GM18907 (cell line): Measurements from ENCODE around the gene POMC.
"Not testable (repeated sequence)": the region's sequence is repeated elsewhere in the genome, so short reads cannot be mapped to it uniquely, and the experiment has no call there.

Source experiments
- ATAC-seq: cut with Tn5 transposase; IDR thresholded peaks from one replicate; pipeline ENCODE4 v1.9.1; 2021; ENCODE audit warnings: mild to moderate bottlenecking, moderate library complexity; ENCODE audit not compliant: unreplicated experiment

Gene POMC

DNA sequence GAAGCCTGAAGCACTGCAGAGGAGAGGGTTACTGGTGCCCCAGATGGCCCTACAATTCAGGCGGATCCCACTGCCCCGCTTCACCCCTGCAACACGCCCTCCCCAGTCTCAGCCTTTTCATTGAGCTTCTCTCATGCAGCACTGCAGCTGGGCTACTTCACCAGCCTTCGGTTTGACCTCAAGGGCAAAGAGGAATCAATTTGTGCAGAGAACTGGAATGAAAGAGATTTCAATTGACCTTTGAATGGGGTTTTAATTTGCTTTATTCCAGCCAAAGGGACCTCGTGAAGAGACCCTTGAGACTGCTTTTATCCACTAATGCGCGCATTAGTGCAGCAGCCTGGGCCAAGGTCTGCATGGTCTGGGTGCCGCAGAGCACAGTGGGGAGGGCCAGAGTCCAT, 8.8 kb upstream of the POMC start:
- ATAC-seq = no peak

DNA sequence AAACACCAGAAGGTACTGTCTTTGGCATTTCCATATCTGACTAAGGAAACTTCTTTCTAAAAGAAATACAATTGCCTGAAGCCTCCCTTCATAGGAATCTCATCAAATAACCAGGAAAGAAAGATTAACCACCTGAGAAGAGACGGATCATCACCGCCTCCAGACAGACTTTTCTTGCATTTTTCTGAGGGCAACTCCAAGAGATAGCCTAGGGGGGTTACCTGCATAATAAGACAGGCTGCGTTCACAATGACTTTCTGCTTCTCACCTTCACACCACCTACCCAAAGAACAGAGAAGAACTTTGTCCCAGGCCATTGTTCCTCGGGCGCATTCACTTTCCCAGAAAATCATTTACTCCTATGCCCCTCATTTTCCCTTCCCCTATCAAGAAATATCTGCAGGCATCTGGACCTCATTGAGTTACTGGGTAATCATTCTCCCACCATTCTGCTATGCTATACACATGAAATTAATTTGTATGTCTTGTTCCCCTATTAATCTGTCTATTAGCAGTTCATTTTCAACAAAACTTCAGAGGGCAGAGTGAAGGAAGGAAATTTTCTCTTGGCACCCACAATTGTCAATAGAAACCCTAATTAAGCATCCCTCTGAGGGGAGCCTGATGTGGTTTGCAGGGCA, 8.3 kb upstream of the POMC start:
- no peak for ATAC-seq

DNA sequence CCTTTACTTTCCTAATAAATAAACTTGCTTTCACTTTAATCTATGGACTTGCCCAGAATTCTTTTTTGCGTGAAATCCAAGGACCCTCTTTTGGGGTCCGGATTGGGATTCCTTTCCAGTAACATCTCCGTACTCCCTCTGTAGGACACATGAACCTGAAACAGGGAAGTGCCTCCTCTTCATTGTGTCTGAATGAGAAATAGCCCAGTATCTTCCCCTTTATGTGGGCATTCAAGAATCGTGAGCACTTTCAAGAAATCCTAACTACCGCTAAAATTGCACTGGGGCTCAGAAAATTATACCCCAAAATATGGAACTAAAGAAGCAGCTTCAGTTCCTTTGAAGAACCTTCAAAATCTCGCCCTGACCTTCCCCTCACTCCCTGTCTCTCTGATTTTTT, 7.8 kb upstream of the POMC start:
- no peak for ATAC-seq

DNA sequence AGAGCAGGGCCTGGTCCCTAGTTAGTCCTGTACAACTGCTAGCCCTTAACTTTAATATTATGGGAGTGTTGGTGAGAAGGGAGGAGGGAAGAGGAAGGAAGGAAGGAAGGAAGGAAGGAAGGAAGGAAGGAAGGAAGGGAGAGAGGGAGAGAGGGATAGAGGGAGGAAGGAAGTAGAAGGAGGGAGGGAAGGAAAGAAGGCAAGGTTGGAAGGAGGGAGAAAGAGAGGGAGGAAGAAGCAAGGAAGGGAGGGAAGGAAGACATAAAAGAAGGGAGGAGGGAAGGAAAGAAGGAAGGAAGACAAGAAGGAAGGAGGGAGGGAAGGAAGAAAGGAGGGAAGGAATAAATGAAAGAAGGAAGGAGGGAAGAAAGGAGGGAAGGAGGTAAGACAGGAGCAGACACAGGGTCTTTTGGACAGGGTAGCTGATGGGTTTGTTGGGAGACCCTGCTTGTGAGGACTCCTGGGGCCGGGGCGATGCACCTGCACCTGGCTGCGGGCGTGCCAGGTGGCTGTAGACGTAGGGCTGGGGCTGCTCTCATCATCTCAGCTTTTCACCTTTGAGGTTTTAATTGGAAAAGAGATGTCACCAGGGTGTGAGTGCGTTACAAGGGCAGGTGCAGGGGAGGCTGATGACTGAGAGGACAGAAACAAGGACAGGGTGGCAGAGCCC, 5.9 kb upstream of the POMC start:
- no peak for ATAC-seq

DNA sequence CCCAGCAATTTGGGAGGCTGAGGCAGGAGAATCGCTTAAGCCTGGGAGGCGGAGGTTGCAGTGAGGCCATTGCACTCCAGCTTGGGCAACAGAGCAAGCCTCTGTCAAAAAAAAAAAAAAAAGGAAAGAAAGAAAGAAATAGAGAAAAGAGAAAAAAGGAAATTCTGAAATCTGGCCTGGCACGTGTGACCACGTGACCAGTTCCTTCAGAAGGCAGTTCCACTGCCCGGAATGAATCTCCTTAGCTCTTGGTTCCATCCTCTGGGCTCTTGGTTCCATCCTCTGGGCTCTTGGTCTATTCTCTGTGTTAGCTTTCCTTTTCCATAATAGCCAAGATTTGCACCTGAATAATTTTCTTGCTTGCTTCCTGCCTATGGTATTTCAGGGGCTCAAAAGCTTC, 5.3 kb upstream of the POMC start:
- no peak for ATAC-seq

DNA sequence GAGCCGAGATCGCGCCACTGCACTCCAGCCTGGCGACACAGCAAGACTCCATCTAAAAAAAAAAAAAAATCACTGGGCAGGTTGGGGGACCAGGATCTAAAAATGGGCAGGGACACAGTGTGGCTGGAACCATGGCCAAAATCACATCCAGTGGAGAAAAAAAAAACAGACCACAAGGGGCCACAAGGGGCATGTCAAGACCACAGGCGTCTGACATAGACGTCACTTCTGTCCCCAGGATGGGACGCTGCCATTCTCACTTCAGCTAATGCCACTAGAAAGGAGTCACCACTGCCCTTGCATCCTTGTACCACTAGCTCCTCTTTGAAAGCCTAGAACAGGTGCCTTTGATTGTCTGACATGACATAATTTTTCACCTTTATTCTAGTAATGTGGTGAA, 2.5 kb upstream of the POMC start:
- ATAC-seq = no peak

DNA sequence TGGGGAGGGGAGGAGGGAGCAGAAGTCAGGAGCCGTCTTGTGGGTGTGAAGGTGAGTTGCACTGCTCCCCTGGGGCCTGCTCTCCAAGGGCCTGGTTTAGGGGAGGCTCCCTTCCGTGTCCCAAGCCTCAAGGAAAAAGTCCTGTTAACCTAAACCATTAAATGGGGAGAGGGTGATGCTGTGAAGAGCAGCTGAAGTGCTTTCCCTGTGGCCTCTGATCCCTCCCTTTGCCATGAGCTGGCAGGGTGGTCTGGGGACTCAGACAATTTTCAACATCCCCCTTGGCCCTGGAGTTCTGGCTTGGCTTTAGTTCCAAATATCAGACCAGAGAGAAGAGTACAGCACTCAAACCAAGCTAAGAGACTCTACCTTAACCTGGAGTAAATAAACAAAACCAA, 692 bp upstream of the POMC start:
- no peak for ATAC-seq

DNA sequence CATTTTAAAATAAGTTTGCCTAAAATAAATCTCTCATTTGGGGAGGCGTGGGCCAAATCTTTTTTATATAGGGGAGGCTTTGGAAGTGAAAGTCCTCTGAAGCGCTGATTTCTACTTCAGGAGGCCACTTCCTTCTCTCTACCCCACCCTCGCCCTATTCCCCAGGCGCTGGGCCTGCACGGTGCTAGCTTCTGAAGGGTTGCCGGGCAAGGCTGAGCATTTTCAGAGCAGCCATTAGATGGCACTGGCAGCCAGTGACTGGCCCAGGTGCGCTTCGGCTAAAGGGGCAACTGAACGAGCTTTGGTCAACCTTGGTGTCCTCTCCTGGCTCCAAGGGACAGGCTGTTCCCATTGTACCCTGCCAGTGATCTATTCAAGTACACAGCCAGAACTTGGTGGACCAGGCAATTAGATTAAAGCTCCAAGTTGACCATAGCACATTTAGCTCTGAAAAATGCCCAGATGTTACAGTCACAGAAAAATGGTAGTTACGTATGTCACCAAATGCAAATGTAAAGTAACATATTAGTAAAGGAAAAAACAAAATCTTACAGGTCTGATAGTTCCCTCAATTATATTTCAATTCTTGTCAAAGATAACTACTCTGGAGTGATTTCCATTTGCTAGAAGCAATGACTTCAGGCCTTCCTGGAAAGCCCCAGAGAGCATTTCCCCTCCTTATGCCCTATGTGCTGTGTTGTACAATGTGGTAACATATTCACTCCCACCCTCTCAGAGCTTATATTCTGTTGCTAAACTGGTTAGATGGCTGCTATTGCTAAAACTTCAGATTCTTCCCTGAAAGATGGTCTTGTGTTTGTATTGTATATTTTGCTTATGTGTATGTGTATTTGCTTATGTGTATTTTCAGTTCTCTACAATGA, 2.1 kb downstream of the POMC start:
- peak; percentile 82 for ATAC-seq

DNA sequence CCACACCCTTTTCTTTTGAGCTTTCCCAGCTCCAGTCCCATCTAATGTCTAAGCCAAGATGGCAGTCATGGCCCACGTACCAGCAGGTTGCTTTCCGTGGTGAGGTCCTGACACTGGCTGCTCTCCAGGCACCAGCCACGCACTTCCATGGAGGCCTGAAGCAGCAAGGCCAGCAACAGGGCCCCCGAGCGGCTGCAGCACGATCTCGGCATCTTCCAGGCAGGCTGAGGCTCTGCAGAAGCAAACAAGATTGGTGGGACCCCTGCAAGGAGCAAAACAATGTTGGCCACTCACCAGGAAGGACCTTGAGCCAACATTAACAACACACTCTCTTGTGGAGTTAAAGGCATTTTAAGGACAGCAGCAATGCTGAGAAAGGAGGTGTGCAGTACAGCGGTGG, 3.8 kb downstream of the POMC start:
- ATAC-seq = no peak

DNA sequence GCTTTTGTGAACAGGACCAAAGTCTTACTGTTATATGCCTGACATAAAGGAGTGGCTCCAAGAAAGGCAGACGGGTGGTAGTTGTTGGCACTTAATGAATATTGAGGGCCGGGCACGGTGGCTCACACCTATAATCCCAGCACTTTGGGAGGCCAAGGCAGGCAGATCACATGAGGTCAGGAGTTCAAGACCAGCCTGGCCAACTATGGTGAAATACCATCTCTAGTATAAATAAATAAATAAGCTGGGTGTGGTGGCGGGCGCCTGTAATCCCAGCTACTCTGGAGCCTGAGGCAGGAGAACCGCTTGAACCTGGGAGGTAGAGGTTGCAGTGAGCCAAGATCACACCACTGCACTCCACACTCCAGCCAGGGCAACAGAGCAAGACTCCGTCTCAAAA, 6.3 kb downstream of the POMC start:
- not testable (repeated sequence) for ATAC-seq

DNA sequence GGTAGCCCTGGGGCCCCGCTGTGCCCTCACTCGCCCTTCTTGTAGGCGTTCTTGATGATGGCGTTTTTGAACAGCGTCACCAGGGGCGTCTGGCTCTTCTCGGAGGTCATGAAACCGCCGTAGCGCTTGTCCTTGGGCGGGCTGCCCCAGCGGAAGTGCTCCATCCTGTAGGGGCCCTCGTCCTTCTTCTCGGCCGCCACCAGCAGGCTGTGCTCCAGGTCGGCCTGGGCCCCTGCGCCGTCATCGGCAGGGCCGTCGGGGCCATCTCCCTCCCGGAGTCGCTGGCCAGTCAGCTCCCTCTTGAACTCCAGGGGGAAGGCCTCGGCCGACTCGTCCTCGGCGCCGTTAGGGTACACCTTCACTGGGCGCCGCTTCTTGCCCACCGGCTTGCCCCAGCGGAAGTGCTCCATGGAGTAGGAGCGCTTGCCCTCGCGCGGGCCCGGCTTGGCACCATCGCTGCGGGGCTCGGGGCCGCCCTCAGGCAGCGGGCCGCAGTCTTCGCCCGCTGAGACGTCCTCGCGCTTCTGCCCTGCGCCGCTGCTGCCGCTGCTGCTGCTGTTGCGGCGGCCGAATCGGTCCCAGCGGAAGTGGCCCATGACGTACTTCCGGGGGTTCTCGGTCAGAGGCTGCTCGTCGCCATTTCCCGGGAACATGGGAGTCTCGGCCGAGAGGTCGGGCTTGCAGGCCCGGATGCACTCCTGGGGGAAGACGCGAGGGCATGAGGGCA, 7.2 kb downstream of the POMC start:
- peak; percentile 55 for ATAC-seq

DNA sequence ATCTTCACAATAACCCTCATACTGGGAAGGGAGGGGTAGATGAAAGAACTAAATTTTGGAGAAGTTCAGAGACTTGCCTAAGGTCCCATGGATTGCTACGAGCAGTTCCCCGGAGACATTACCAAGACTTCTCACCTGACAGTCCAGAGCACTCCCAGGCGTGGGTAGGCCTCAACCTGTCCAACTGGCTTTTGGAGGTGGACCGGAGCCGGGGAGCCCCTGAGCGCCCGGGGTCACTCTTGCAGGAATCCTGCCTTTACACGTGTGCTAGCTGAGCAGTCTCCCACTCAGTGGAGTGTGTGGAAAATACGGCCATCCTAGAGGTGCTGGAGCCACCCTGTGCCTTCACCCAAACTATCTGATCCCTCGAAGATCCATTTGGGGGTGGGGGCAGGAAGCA, 8.0 kb downstream of the POMC start:
- no peak for ATAC-seq

DNA sequence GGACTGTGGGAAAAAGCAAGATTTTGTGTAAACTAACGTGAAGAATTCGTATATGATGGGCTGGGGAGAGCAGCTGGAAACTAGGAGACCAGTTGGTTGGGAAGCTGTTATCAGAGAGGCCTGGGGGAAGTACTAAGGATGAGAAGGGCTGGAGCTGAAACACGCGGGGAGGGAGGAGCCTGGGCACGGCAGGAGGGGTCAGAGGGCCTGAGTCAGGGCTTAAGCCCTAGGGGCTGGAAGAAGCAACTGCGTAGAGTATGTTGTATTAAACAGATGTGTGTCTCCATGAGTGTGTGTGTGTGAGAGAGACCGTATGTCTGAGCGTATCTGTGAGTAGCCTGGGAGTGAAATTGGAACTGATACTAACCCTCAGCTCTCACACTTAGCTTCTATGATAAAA, 8.4 kb downstream of the POMC start:
- ATAC-seq = no peak

DNA sequence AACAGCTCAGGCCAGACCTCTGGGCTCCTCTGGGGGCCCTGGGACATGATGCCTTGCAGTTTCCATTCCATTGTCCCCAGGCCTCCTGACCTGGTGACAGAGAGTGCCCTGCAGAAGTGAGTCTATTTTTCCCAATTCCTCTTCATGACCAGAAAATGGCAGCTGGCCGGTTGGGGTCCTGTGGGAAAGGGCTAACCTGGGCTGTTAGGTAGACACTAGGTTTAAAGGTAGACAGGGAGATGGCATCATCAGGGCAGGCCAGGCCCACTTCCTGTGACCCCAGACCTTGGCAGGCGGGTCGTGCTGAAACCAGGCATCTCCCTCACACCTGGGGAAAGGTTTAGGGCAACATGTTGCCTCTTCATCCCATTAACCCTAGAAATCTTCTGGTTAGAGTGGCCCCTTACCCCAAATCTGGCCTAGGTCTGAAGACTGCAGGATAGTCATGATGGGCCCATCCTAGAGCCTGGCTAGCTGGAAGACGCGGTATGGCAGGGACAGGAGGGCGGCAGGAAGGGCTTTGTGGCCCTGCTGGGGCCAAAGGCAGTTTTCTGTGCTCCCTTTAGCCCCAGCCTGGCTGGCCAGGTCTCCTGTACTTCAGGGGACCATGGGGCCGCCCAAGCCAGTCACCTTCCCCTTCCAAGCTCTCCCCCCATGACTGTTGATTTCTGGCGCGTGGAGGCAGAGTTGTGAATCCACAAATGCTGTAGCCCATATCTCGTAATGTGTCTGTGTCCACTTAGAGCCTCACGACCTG, 10.1 kb downstream of the POMC start:
- ATAC-seq = no peak

DNA sequence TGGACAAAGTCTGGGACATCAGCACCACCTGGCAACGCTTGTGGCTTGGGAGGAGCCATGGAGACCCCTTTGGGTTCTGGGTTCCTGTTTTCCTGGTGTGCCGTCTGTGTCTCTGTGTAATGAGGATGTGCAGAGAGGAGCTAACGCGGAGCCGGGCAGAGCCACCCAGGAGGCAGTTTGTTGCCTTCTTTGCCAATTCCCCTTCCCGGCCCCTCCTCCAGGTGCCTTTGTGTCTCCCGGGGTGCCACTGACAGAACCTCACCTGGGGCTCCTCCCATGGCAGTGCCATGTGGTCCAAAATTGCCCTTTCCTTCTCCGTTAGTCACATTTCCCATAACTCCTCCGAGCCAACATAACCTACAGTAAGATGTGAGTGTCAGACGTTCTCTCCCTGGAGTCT, 13.0 kb downstream of the POMC start:
- ATAC-seq = no peak

DNA sequence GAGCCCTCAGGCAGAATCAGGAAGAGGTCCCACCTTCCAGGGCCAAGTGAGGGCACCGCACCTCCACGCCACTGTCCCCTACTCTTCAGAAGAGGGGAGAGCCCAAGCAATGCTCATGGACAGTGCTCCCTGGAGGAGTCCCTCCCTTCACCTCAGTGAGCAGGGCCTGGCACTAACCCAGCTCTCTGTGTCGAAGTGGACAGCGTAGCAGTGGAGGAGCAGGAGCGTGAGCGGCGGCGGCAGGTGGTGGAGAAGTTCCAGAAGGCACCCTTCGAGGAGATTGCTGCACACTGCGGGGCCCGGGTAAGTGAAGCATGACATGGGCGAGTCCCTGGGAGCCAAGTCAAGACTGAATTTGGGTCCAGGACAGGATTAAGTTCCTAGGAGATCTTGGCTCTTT, 16.7 kb downstream of the POMC start:
- ATAC-seq = no peak

DNA sequence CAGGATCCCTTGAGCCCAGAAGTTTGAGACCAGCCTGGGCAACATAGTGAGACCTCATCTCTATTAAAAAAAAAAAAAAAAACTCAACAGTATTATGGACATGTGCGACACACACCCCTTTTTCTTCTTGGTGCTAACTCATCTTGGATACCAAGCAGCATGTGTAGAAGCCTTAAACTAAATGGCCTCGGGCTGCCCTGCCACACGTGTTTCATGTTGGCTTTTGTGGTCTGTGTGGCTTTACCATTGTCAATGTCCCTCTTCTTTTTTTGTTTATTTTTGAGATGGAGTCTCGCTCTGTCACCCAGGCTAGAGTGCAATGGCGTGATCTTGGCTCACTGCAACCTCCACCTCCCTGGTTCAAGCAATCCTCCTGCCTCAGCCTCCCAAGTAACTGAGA, 17.4 kb downstream of the POMC start:
- not testable (repeated sequence) for ATAC-seq

DNA sequence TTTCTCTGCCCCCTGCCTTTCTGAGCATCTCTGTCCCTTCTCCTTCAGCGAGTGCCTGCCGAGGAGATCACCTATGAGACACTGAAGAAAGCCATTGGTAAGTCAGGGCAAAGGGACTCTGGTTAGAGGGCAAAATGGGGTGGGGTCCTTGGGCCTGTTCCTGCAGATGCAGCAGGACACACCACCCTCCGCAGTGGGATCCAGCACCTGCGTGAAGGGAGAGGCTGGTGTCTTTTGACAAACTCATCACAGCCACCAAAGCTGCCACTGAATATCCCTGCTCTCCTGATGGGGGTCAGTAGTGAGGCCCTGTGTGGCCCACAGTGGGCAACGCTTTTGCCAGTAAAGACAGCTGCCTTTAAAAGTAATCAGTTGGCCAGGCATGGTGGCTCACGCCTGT, 18.7 kb downstream of the POMC start:
- no peak for ATAC-seq

DNA sequence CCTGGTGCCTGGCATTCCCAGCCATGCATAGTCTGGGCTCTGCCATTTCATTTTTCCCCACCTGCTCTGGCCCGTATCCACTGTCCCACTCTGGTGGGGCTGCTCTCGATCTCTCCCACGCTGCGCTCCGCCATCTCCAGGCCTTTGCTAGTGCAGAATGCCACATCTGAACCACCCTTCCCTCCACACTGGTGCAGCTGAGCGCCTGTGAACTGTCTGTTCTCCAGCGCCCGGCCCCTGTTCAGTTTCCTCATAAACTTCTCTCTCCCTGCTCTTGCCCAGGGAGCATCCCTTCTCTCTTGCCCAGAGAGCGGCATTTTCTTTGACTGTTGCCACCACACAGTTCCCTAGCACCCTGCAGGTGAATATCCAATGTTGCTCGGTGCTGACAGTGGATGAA, 21.5 kb downstream of the POMC start:
- no peak for ATAC-seq

DNA sequence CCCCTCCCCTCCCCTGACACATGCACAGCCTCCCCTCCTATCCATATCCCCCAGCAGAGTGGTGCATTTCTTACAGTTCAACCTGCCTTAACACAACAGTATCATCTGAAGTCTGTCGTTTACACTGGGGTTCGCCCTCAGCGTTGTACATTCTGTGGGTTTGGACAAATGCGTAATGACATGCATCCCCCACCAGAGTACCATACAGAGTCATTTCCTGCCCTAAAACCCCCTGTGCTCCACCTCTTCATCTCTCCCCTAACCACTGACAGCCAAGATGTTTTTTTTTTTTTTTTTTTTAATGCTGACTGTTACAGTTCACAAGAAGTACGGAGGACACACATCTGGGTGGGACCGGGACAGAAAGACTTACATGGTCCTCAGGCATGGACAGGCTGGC, 22.6 kb downstream of the POMC start:
- no peak for ATAC-seq

DNA sequence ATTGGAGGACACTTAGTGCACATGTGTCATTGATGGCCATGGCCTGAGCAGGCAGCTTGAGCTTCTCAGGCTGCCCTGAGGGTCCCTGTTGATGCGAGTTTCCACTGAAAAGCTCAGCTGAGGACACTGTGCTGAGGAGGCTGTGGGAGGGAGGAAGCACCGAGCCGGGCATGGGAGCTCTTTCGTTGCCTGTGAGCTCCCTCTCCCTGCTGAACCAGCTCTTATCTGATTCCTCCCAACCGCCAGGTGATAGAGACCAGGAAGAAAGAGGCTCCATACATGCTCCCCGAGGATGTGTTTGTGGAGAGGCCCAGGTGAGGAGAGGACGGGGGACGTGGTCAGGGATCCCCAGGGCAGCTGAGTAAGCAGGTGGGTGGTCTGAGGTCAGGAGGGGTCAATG, 27.3 kb downstream of the POMC start:
- no peak for ATAC-seq
